DOHH2 (cell line): Measurements from ENCODE around the gene NUSAP1.

ENCODE experiments used
- EZH2phosphoT487 ChIP-seq: fragments of 200-600 bp; sonication (generic); IDR thresholded peaks from 2 replicates; pipeline ENCODE4 v1.6.1; 2017; ENCODE audit warnings: borderline replicate concordance, mild to moderate bottlenecking, antibody characterized with exemption, low read length, moderate library complexity, mixed read lengths
- TF ChIP-seq, protein P1 (sequence below): fragments of 200-600 bp; sonication (generic); IDR thresholded peaks from one replicate; pipeline ENCODE4 v1.5.1; 2014; ENCODE audit warnings: antibody characterized with exemption, mild to moderate bottlenecking, low read depth, low read length; ENCODE audit not compliant: poor library complexity, severe bottlenecking

DNA sequence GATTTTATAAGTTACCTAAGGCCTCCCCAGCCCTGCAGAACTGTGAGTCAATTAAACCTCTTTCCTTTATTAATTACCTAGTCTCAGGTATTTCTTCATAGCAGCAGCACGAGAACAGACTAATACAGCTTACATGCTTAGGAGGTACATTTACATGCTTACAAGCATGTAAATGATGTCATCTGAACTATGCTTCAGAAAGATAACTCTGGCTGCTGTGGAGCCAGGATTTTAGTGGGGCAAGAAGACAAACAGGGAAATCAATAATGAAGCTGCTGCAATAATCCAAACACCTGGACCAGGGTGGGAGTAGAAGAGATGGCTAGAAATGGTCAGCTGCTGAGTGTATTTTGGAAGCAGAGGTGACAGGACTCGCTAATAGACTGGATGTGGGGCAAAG lies 60.0 kb downstream of the NUSAP1 start:
- TF ChIP-seq, protein P1, sequence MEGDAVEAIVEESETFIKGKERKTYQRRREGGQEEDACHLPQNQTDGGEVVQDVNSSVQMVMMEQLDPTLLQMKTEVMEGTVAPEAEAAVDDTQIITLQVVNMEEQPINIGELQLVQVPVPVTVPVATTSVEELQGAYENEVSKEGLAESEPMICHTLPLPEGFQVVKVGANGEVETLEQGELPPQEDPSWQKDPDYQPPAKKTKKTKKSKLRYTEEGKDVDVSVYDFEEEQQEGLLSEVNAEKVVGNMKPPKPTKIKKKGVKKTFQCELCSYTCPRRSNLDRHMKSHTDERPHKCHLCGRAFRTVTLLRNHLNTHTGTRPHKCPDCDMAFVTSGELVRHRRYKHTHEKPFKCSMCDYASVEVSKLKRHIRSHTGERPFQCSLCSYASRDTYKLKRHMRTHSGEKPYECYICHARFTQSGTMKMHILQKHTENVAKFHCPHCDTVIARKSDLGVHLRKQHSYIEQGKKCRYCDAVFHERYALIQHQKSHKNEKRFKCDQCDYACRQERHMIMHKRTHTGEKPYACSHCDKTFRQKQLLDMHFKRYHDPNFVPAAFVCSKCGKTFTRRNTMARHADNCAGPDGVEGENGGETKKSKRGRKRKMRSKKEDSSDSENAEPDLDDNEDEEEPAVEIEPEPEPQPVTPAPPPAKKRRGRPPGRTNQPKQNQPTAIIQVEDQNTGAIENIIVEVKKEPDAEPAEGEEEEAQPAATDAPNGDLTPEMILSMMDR: no peak
- no peak for TF ChIP-seq EZH2phosphoT487
